HK-2 (cell line): ENCODE data around the gene SDE2.
"Not testable (repeated sequence)": the region's sequence is repeated elsewhere in the genome, so short reads cannot be mapped to it uniquely, and the experiment has no call there.

Experiments used
- DNase-seq: peaks from one replicate; pipeline ENCODE4 v3.0.0-alpha.2; 2018; ENCODE audit not compliant: unreplicated experiment

SDE2 gene

GRCh38 chr1:225942574-225942973, 56.6 kb downstream of the SDE2 start:
- DNase-seq = no peak

GRCh38 chr1:225941942-225942222, 57.3 kb downstream of the SDE2 start:
- DNase-seq = no peak

- DNase-seq = no peak
These were observed 57.8 kb downstream of the SDE2 start, which contains the start of gene LEFTY2 for GRCh38 chr1:225941187-225941941. Gene LEFTY2 (minus strand): TSS chr1:225941220. CDS start chr1:225941140, 80 bp downstream.

GRCh38 chr1:225940385-225941151, 58.6 kb downstream of the SDE2 start:
- DNase-seq = no peak

GRCh38 chr1:225939939-225940310, 59.2 kb downstream of the SDE2 start:
- not testable (repeated sequence) for DNase-seq

- not testable (repeated sequence) for DNase-seq
These were observed 59.8 kb downstream of the SDE2 start for GRCh38 chr1:225939097-225939938.

GRCh38 chr1:225937048-225937968, 61.8 kb downstream of the SDE2 start:
- DNase-seq = no peak

GRCh38 chr1:225936523-225936922, 62.6 kb downstream of the SDE2 start:
- no peak for DNase-seq

- not testable (repeated sequence) for DNase-seq
These were observed 63.1 kb downstream of the SDE2 start for GRCh38 chr1:225936086-225936485.

- DNase-seq = no peak
These were observed 64.4 kb downstream of the SDE2 start for GRCh38 chr1:225934711-225935110.

GRCh38 chr1:225933072-225933471, 66.1 kb downstream of the SDE2 start:
- no peak for DNase-seq
